Esophagus squamous epithelium (tissue), 4 donors: Measurements from ENCODE around the gene VEPH1.

Source experiments
- CTCF ChIP-seq, 6 experiments: fragments of 450-650 bp in 4 of 6; fragments of 200-600 bp in 2 of 6; sonication (generic) in 2 of 6; IDR thresholded peaks; one replicate each; pipeline ENCODE4 v1.5.1; 2016 to 2019; ENCODE audit warnings: antibody characterized with exemption in 6 of 6, mild to moderate bottlenecking in 4 of 6, moderate library complexity in 4 of 6
- POLR2A ChIP-seq, 4 donors: fragments of 450-650 bp; IDR thresholded peaks; one replicate each; pipeline ENCODE4 v1.6.1; 2017; ENCODE audit warnings: antibody characterized with exemption in 4 of 4, mild to moderate bottlenecking in 4 of 4, moderate library complexity in 3 of 4

- TF ChIP-seq CTCF (IDR thresholded peaks at IDR 0.05) (no peak), POLR2A (IDR thresholded peaks at IDR 0.05) (no peak)
Observed at GRCh38 chr3:157501863-157502262, 1.4 kb downstream of the VEPH1 start.
